Neutrophil (primary cell): ENCODE measurements around the gene ABCE1.

Source experiments
- H3K27ac ChIP-seq: fragments of 200-600 bp; sonication (generic); 2 replicates; pipeline ENCODE4 v1.5.1; 2016; ENCODE audit warnings: mild to moderate bottlenecking, moderate library complexity
- H3K27me3 ChIP-seq: fragments of 200-600 bp; sonication (generic); 2 replicates; pipeline ENCODE4 v1.6.0; 2016; ENCODE audit warnings: mild to moderate bottlenecking
- H3K36me3 ChIP-seq: fragments of 200-600 bp; sonication (generic); 2 replicates; pipeline ENCODE4 v1.5.1; 2017
- H3K4me1 ChIP-seq, 2 experiments: fragments of 200-600 bp in 1 of 2; sonication (generic) in 1 of 2; 1 replicate in 1 of 2; 2 replicates in 1 of 2; pipeline versions ENCODE4 v1.5.1 to v1.6.1; 2013 to 2016; ENCODE audit warnings: low read depth in 1 of 2, low read length in 1 of 2, mild to moderate bottlenecking in 1 of 2, moderate library complexity in 1 of 2; ENCODE audit not compliant: control insufficient read depth in 1 of 2, insufficient read depth in 1 of 2
- H3K4me3 ChIP-seq, 2 experiments: fragments of 200-600 bp in 1 of 2; sonication (generic) in 1 of 2; 1 replicate in 1 of 2; 2 replicates in 1 of 2; pipeline ENCODE4 v1.5.1; 2013 to 2016; ENCODE audit warnings: low read depth in 1 of 2, low read length in 1 of 2, mild to moderate bottlenecking in 1 of 2, moderate library complexity in 1 of 2
- H3K9me3 ChIP-seq: fragments of 200-600 bp; sonication (generic); 2 replicates; pipeline ENCODE4 v1.5.1; 2016
- TF ChIP-seq, protein P1 (sequence below): fragments of 200-600 bp; sonication (generic); IDR thresholded peaks from 2 replicates; pipeline ENCODE4 v1.5.1; 2016; ENCODE audit warnings: antibody characterized with exemption

Gene ABCE1

GRCh38 chr4:145058256-145058655 lies 39.9 kb upstream of the ABCE1 start:
- TF ChIP-seq, protein P1, sequence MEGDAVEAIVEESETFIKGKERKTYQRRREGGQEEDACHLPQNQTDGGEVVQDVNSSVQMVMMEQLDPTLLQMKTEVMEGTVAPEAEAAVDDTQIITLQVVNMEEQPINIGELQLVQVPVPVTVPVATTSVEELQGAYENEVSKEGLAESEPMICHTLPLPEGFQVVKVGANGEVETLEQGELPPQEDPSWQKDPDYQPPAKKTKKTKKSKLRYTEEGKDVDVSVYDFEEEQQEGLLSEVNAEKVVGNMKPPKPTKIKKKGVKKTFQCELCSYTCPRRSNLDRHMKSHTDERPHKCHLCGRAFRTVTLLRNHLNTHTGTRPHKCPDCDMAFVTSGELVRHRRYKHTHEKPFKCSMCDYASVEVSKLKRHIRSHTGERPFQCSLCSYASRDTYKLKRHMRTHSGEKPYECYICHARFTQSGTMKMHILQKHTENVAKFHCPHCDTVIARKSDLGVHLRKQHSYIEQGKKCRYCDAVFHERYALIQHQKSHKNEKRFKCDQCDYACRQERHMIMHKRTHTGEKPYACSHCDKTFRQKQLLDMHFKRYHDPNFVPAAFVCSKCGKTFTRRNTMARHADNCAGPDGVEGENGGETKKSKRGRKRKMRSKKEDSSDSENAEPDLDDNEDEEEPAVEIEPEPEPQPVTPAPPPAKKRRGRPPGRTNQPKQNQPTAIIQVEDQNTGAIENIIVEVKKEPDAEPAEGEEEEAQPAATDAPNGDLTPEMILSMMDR, result no peak
- Histone ChIP-seq H3K4me1 (peaks cover 0 to 3% of the 10 kb centered on the region in 2 experiments), H3K9me3 (no peaks in the 10 kb centered on the region), H3K27ac (no peak overlapping the region), H3K4me3 (no peak overlapping the region), H3K36me3 (no peaks in the 10 kb centered on the region), H3K27me3 (no peaks in the 10 kb centered on the region)

- Histone ChIP-seq H3K4me1 (peaks cover 0 to 3% of the 10 kb centered on the region in 2 experiments), H3K9me3 (no peaks in the 10 kb centered on the region), H3K36me3 (no peaks in the 10 kb centered on the region), H3K27ac (no peak overlapping the region), H3K27me3 (no peaks in the 10 kb centered on the region), H3K4me3 (no peak overlapping the region)
- TF ChIP-seq, protein P1, result no peak
Observed at GRCh38 chr4:145061318-145061920, 36.7 kb upstream of the ABCE1 start.

- Histone ChIP-seq H3K27me3 (no peaks in the 10 kb centered on the region), H3K36me3 (no peaks in the 10 kb centered on the region), H3K4me1 (no peaks in the 10 kb centered on the region), H3K4me3 (no peak overlapping the region), H3K9me3 (no peaks in the 10 kb centered on the region), H3K27ac (no peak overlapping the region)
- TF ChIP-seq, protein P1, result no peak
Observed at GRCh38 chr4:145066063-145066501, 32.0 kb upstream of the ABCE1 start.

- Histone ChIP-seq H3K4me1 (no peaks in the 10 kb centered on the region), H3K27me3 (no peaks in the 10 kb centered on the region), H3K4me3 (no peak overlapping the region), H3K36me3 (no peaks in the 10 kb centered on the region), H3K9me3 (no peaks in the 10 kb centered on the region), H3K27ac (no peak overlapping the region)
- TF ChIP-seq, protein P1, result no peak
Observed at GRCh38 chr4:145069361-145069760, 28.8 kb upstream of the ABCE1 start.

DNA sequence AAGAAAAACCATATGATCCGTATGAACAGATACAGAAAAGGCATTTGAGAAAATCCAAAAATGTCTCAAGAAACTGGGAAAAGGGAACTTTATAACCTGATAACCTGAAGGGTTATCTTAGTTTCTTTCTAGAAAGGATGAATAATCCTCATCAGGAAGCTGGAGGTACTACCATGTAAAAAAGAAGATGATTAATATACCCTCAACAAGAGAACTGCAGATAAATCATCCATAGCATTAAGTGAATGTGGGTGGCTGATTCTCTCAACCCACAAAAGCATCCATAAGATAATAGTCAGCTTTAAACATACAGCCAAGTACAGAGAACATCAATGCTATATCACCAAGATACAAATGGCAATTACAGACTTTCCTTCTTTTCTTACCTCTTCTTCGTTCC lies 26.6 kb upstream of the ABCE1 start:
- H3K4me1 ChIP-seq, result no peaks in the 10 kb centered on the region
- H3K27ac ChIP-seq, result no peak overlapping the region
- H3K4me3 ChIP-seq, result no peak overlapping the region
- TF ChIP-seq, protein P1, result no peak
- H3K9me3 ChIP-seq, result no peaks in the 10 kb centered on the region
- peaks cover 6% of the 10 kb centered on the region for H3K36me3 ChIP-seq
- no peaks in the 10 kb centered on the region for H3K27me3 ChIP-seq
